ENCODE measurements around the gene MMP15. TPM values are rescaled to one million over a fixed set of nuclear protein-coding genes. Genes with fewer than 3 reads are reported as not detected.
A peak's percentile ranks its signal among the peaks of the same experiment; 100 is the strongest.

Gene MMP15
- total and polyA plus RNA-seq, 2 of the 4 experiments (the other 2 are of a cell fraction), result 0.18 to 0.56 TPM

DNA sequence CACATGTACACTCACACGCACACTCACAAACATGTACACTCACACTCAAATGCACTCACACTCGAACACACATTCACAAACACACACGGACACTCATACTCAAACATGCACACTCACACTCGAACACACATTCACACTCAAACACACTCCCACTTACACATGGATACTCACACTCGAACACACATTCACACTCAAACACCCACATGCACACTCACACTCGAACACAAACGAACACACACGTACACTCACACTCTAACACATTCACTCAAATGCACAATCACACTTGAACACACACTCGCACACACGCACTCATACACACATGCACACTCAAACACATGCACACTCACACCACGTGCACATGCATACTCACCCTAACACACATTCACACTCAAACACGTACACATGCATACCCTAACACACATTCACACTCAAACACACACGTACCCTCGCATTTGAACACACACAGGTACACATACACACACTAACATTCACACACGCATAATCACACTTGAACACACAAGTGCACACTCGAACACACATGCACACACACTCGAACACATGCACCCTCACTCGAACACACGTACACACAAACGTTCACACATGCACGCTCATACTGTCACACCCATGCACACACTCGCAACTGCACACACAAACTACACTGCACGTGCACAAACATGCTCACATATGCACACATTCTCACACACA lies 61.8 kb downstream of the MMP15 start:
- Histone ChIP-seq H2BK5ac (ENCODE audit: low read depth, low read length, poor library complexity, severe bottlenecking) (peak overlapping the region; percentile 50), H3K18ac (ENCODE audit: low read depth, low read length) (no peak overlapping the region), H3K9me1 (ENCODE audit: insufficient read depth, low read length) (no peaks in the 10 kb centered on the region), H3K23ac (ENCODE audit: low read depth, low read length) (no peak overlapping the region), H4K5ac (ENCODE audit: low read depth, low read length) (no peak overlapping the region), H3K36me3 (ENCODE audit: control insufficient read depth, insufficient read depth, low read length) (no peaks in the 10 kb centered on the region), H2AK5ac (ENCODE audit: low read depth, low read length) (no peak overlapping the region), H4K8ac (ENCODE audit: low read depth in 2 of 2, low read length in 2 of 2) (no peak overlapping the region), H3K27ac (ENCODE audit: insufficient read depth, low read length) (no peak overlapping the region), H3K4me2 (ENCODE audit: low read depth, low read length) (no peak overlapping the region), H2BK120ac (ENCODE audit: low read depth, low read length) (no peak overlapping the region), H3K4me1 (ENCODE audit: control insufficient read depth, insufficient read depth, low read length) (no peaks in the 10 kb centered on the region), H2AK9ac (replicated peaks; ENCODE audit: low read depth, low read length, poor library complexity) (peak overlapping the region; percentile 42), H3K56ac (ENCODE audit: extremely low read depth, insufficient read depth, low read length) (no peak overlapping the region), H3K27me3 (ENCODE audit: control insufficient read depth, insufficient read depth, low read length) (peaks cover 5% of the 10 kb centered on the region), H3K14ac (replicated peaks; ENCODE audit: low read depth, low read length) (no peak overlapping the region), H3K4me3 (ENCODE audit: insufficient read depth, low read depth, low read length) (no peak overlapping the region), H3K79me1 (ENCODE audit: low read depth in 1 of 2, low read length in 2 of 2) (no peaks in the 10 kb centered on the region), H4K20me1 (ENCODE audit: insufficient read depth, low read length) (no peaks in the 10 kb centered on the region), H2BK20ac (ENCODE audit: low read depth, low read length) (no peak overlapping the region), H3K9ac (ENCODE audit: low read depth, low read length) (no peak overlapping the region), H2BK15ac (ENCODE audit: low read depth, low read length) (no peak overlapping the region), H2AFZ (replicated peaks; ENCODE audit: low read length, poor library complexity) (peak overlapping the region; percentile 53), H3K9me3 (ENCODE audit: control insufficient read depth, insufficient read depth, low read length) (no peaks in the 10 kb centered on the region), H4K91ac (ENCODE audit: insufficient read depth, low read depth, low read length) (no peak overlapping the region), H3K4ac (ENCODE audit: low read depth, low read length) (no peak overlapping the region)
- ATAC-seq (ENCODE audit: low read depth) (no peak), DNase-seq (no peak)
- TF ChIP-seq RFX5 (IDR thresholded peaks at IDR 0.05; ENCODE audit: low read depth, low read length), result no peak
- no peak for TF ChIP-seq CHD1 (IDR thresholded peaks at IDR 0.05; ENCODE audit: low read depth, low read length)
- TF ChIP-seq, protein P1, sequence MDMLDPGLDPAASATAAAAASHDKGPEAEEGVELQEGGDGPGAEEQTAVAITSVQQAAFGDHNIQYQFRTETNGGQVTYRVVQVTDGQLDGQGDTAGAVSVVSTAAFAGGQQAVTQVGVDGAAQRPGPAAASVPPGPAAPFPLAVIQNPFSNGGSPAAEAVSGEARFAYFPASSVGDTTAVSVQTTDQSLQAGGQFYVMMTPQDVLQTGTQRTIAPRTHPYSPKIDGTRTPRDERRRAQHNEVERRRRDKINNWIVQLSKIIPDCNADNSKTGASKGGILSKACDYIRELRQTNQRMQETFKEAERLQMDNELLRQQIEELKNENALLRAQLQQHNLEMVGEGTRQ (IDR thresholded peaks at IDR 0.05; ENCODE audit: low read depth, low read length), result no peak
- TF ChIP-seq SMC3 (IDR thresholded peaks at IDR 0.05; ENCODE audit: low read depth, low read length), result no peak
- TF ChIP-seq RAD21 (IDR thresholded peaks at IDR 0.05; ENCODE audit: low read length), result no peak
- no peak for TF ChIP-seq ELK1 (IDR thresholded peaks at IDR 0.05; ENCODE audit: borderline replicate concordance, low read depth, low read length)
- no peak for TF ChIP-seq NFE2L2 (IDR thresholded peaks at IDR 0.05; ENCODE audit: low read depth, low read length)
- no peak for TF ChIP-seq CTCF (conservative IDR thresholded peaks at IDR 0.05; ENCODE audit: low read depth, low read length)
- TF ChIP-seq FOS (IDR thresholded peaks at IDR 0.05; ENCODE audit: low read depth, low read length), result no peak
- no peak for TF ChIP-seq MAZ (IDR thresholded peaks at IDR 0.05; ENCODE audit: borderline replicate concordance, low read depth, low read length)
- no peak for TF ChIP-seq BHLHE40 (IDR thresholded peaks at IDR 0.05; ENCODE audit: low read depth, low read length)
- TF ChIP-seq MXI1 (IDR thresholded peaks at IDR 0.05; ENCODE audit: borderline replicate concordance, low read depth, low read length), result no peak
- no peak for TF ChIP-seq RCOR1 (IDR thresholded peaks at IDR 0.05; ENCODE audit: insufficient replicate concordance, low read length)
- no peak for TF ChIP-seq POLR2A (IDR thresholded peaks at IDR 0.05; ENCODE audit: low read depth, low read length)
- no TSS peak for BruUV-seq (replicated peaks)
- in situ Hi-C loops (cut with MboI; ENCODE audit: low sequenced_read_pairs) (no loop called here), dilution Hi-C loops (cut with HindIII; ENCODE audit: low sequenced_read_pairs, unreplicated experiment) (no loop called here), intact Hi-C loops (cut with micrococcal nuclease) (no loop called here)
- POLR2A ChIA-PET (ENCODE audit: unreplicated experiment), result no interaction called here
- WGBS, 2 experiments (ENCODE audit: extremely low coverage in 2 of 2, insufficient read length in 1 of 2), result 86 to 100% methylated on average over 6 to 22 of the region's 23 CpGs
- CTCF ChIA-PET, result no interaction called here

Measured in IMR-90 (cell line).